Urothelium cell line (cell line): Measurements from ENCODE around the gene DCLK2.

Source experiments
- DNase-seq: peaks from one replicate; pipeline ENCODE4 v3.0.0; 2011; ENCODE audit warnings: low spot score, mixed read lengths
- FAIRE-seq: peaks from 2 replicates; lab custom pipeline; 2011; peaks lifted over from hg19 to GRCh38; lab: Jason Lieb, UNC

Gene DCLK2

GRCh38 chr4:150115851-150116250, 37.6 kb downstream of the DCLK2 start:
- FAIRE-seq, result no peak

GRCh38 chr4:150116506-150116905, 38.3 kb downstream of the DCLK2 start:
- no peak for FAIRE-seq
- DNase-seq, result no peak

More at GRCh38 chr4:150115851-150116250, 37.6 kb downstream of the DCLK2 start:
- DNase-seq, result no peak

GRCh38 chr4:150117094-150117493, 38.8 kb downstream of the DCLK2 start:
- FAIRE-seq, result no peak
- no peak for DNase-seq

GRCh38 chr4:150117629-150118028, 39.4 kb downstream of the DCLK2 start:
- FAIRE-seq (no peak), DNase-seq (no peak)

- FAIRE-seq (no peak), DNase-seq (no peak)
These were observed 41.2 kb downstream of the DCLK2 start for GRCh38 chr4:150119492-150119891.

GRCh38 chr4:150123087-150123486, 44.8 kb downstream of the DCLK2 start:
- DNase-seq, result no peak
- no peak for FAIRE-seq

- DNase-seq, result no peak
- FAIRE-seq, result no peak
These were observed 45.8 kb downstream of the DCLK2 start for GRCh38 chr4:150123796-150124677.

GRCh38 chr4:150126201-150126863, 48.1 kb downstream of the DCLK2 start:
- no peak for FAIRE-seq
- DNase-seq, result no peak

GRCh38 chr4:150126864-150127203, 48.6 kb downstream of the DCLK2 start:
- DNase-seq (no peak), FAIRE-seq (no peak)

GRCh38 chr4:150127757-150128156, 49.5 kb downstream of the DCLK2 start:
- FAIRE-seq, result no peak
- no peak for DNase-seq

GRCh38 chr4:150130933-150131332, 52.7 kb downstream of the DCLK2 start:
- no peak for FAIRE-seq
- no peak for DNase-seq

- no peak for FAIRE-seq
- DNase-seq, result no peak
These were observed 53.5 kb downstream of the DCLK2 start for GRCh38 chr4:150131581-150132228.

GRCh38 chr4:150133605-150134004, 55.4 kb downstream of the DCLK2 start:
- FAIRE-seq, result no peak
- DNase-seq, result no peak

GRCh38 chr4:150135134-150135772, 57.0 kb downstream of the DCLK2 start:
- DNase-seq (no peak), FAIRE-seq (no peak)

- no peak for DNase-seq
- FAIRE-seq, result no peak
These were observed 57.8 kb downstream of the DCLK2 start for GRCh38 chr4:150136036-150136435.

- DNase-seq, result no peak
- FAIRE-seq, result no peak
These were observed 58.2 kb downstream of the DCLK2 start for GRCh38 chr4:150136481-150136880.

- FAIRE-seq, result no peak
These were observed 61.1 kb downstream of the DCLK2 start for GRCh38 chr4:150139297-150139865.

GRCh38 chr4:150140774-150141400, 62.6 kb downstream of the DCLK2 start:
- FAIRE-seq (no peak), DNase-seq (peak; percentile 32)

More at GRCh38 chr4:150139297-150139865, 61.1 kb downstream of the DCLK2 start:
- no peak for DNase-seq

GRCh38 chr4:150141756-150142155, 63.5 kb downstream of the DCLK2 start:
- no peak for DNase-seq
- no peak for FAIRE-seq

- no peak for FAIRE-seq
- DNase-seq, result no peak
These were observed 64.6 kb downstream of the DCLK2 start for GRCh38 chr4:150142831-150143230.
